Common myeloid progenitor, CD34-positive (primary cell): ENCODE measurements around the gene IQCH.

Experiments used
- CTCF ChIA-PET: fragments of 350-600 bp; sonication (Branson Sonifier 250); formaldehyde crosslinking; loops from one replicate; lab custom pipeline; 2021; ENCODE audit warnings: antibody characterized with exemption; lab: Charles Lee
- POLR2A ChIA-PET: fragments of 350-600 bp; sonication (Branson Sonifier 250); formaldehyde crosslinking; loops from one replicate; lab custom pipeline; 2021; ENCODE audit warnings: antibody characterized with exemption; lab: Charles Lee
- DNase-seq, 3 donors: peaks; one replicate each; pipeline versions ENCODE4 v3.0.0 to v3.0.0-alpha.2; 2013
- H3K27ac ChIP-seq, 2 experiments: 1 replicate in 1 of 2; 2 replicates in 1 of 2; pipeline ENCODE4 v1.7.0; 2013; ENCODE audit warnings: inconsistent platforms in 2 of 2, low read length in 2 of 2, mild to moderate bottlenecking in 2 of 2, low read depth in 1 of 2, moderate library complexity in 1 of 2; ENCODE audit not compliant: severe bottlenecking in 2 of 2, insufficient read depth in 1 of 2, poor library complexity in 1 of 2
- H3K27me3 ChIP-seq, 5 experiments: replicated peaks in 2 of 5; 1 replicate in 3 of 5; 2 replicates in 2 of 5; pipeline versions ENCODE4 v1.6.1 to v1.7.0; 2013; ENCODE audit warnings: low read length in 4 of 5, mild to moderate bottlenecking in 2 of 5, moderate library complexity in 2 of 5, inconsistent platforms in 1 of 5; ENCODE audit not compliant: insufficient read depth in 5 of 5, control insufficient read depth in 4 of 5
- H3K36me3 ChIP-seq, 4 experiments: 1 replicate in 2 of 4; 2 replicates in 2 of 4; pipeline versions ENCODE4 v1.6.1 to v1.7.0; 2013; ENCODE audit warnings: low read length in 3 of 4, control low read depth in 1 of 4, mild to moderate bottlenecking in 1 of 4; ENCODE audit not compliant: control insufficient read depth in 4 of 4, insufficient read depth in 4 of 4
- H3K4me1 ChIP-seq, 4 experiments: 1 replicate in 3 of 4; 2 replicates in 1 of 4; pipeline versions ENCODE4 v1.6.1 to v1.7.1; 2013; ENCODE audit warnings: low read length in 3 of 4, mild to moderate bottlenecking in 3 of 4, control low read depth in 1 of 4, inconsistent platforms in 1 of 4, moderate library complexity in 1 of 4; ENCODE audit not compliant: control insufficient read depth in 4 of 4, insufficient read depth in 4 of 4; ENCODE audit errors: control extremely low read depth in 1 of 4
- H3K4me3 ChIP-seq, 7 experiments: 1 replicate in 4 of 7; 2 replicates in 3 of 7; pipeline versions ENCODE4 v1.5.1 to v1.7.0; 2013; ENCODE audit warnings: mild to moderate bottlenecking in 7 of 7, low read length in 6 of 7, moderate library complexity in 6 of 7, inconsistent platforms in 2 of 7, low read depth in 2 of 7, control low read depth in 1 of 7; ENCODE audit not compliant: insufficient read depth in 4 of 7, control insufficient read depth in 1 of 7; ENCODE audit errors: extremely low read depth in 1 of 7
- H3K9me3 ChIP-seq, 5 experiments: 1 replicate in 4 of 5; 2 replicates in 1 of 5; pipeline versions ENCODE4 v1.6.1 to v1.7.1; 2013; ENCODE audit warnings: low read length in 4 of 5, mild to moderate bottlenecking in 2 of 5, inconsistent platforms in 1 of 5, low read depth in 1 of 5, moderate library complexity in 1 of 5; ENCODE audit not compliant: control insufficient read depth in 4 of 5, insufficient read depth in 2 of 5; ENCODE audit errors: control extremely low read depth in 1 of 5
- WGBS: methylation state at CpG from one replicate; pipeline ENCODE4 v1.1.5; 2013; ENCODE audit not compliant: insufficient coverage; 5-methylcytosine and 5-hydroxymethylcytosine counted together

The IQCH gene

GRCh38 chr15:67327737-67328136, 73.2 kb downstream of the IQCH start:
- Histone ChIP-seq H3K27me3 (no peaks in the 10 kb centered on the region), H3K4me3 (no peak overlapping the region), H3K36me3 (no peaks in the 10 kb centered on the region), H3K27ac (no peak overlapping the region), H3K9me3 (peaks cover 0 to 9% (median 4%) of the 10 kb centered on the region in 5 experiments), H3K4me1 (no peaks in the 10 kb centered on the region)
- ChIA-PET POLR2A (no interaction called here), CTCF (no interaction called here)
- no peak for DNase-seq

- CTCF ChIA-PET = no interaction called here
- Histone ChIP-seq H3K4me1 (no peaks in the 10 kb centered on the region), H3K4me3 (no peak overlapping the region), H3K27ac (no peak overlapping the region), H3K36me3 (no peaks in the 10 kb centered on the region), H3K27me3 (no peaks in the 10 kb centered on the region), H3K9me3 (peaks cover 0 to 9% (median 2%) of the 10 kb centered on the region in 5 experiments)
- WGBS = 90% methylated on average over 4 of the region's 4 CpGs
- no peak for DNase-seq
- POLR2A ChIA-PET = no interaction called here
Measured at GRCh38 chr15:67329984-67330733, 75.6 kb downstream of the IQCH start.

- CTCF ChIA-PET = no interaction called here
Measured at GRCh38 chr15:67331676-67332075, 77.1 kb downstream of the IQCH start.

GRCh38 chr15:67335026-67335425, 80.4 kb downstream of the IQCH start:
- POLR2A ChIA-PET = no interaction called here
- CTCF ChIA-PET = interaction anchor here (1.1 to 1.4 kb wide), 2 partner anchors 14 to 18 kb away, joined by 3 read pairs; no protein-coding TSS in a partner anchor
- H3K27ac ChIP-seq = no peak overlapping the region
- H3K9me3 ChIP-seq = no peaks in the 10 kb centered on the region
- WGBS = 100% methylated on average over 3 of the region's 4 CpGs
- no peak for DNase-seq
- no peaks in the 10 kb centered on the region for H3K4me1 ChIP-seq
- no peaks in the 10 kb centered on the region for H3K36me3 ChIP-seq
- H3K4me3 ChIP-seq = no peak overlapping the region
- H3K27me3 ChIP-seq = no peaks in the 10 kb centered on the region

More at GRCh38 chr15:67331676-67332075, 77.1 kb downstream of the IQCH start:
- Histone ChIP-seq H3K9me3 (peaks cover 0 to 9% (median 2%) of the 10 kb centered on the region in 5 experiments), H3K4me1 (no peaks in the 10 kb centered on the region), H3K27me3 (no peaks in the 10 kb centered on the region), H3K36me3 (no peaks in the 10 kb centered on the region), H3K4me3 (no peak overlapping the region), H3K27ac (no peak overlapping the region)
- no peak for DNase-seq
- POLR2A ChIA-PET = no interaction called here
- WGBS = 100% methylated on average over 1 of the region's 1 CpG

GRCh38 chr15:67335534-67336222, 81.1 kb downstream of the IQCH start:
- H3K27ac ChIP-seq = no peak overlapping the region
- H3K4me1 ChIP-seq = no peaks in the 10 kb centered on the region
- ChIA-PET POLR2A (no interaction called here), CTCF (no interaction called here)
- 100% methylated on average over 1 of the region's 2 CpGs for WGBS
- H3K9me3 ChIP-seq = no peaks in the 10 kb centered on the region
- DNase-seq = no peak
- H3K36me3 ChIP-seq = no peaks in the 10 kb centered on the region
- no peaks in the 10 kb centered on the region for H3K27me3 ChIP-seq
- H3K4me3 ChIP-seq = no peak overlapping the region

- H3K27me3 ChIP-seq = no peaks in the 10 kb centered on the region
- H3K9me3 ChIP-seq = peaks cover 0 to 6% (median 5%) of the 10 kb centered on the region in 5 experiments
- peak in 2 of 3 donors; percentile 3 to 10 for DNase-seq
- 84% methylated on average over 2 of the region's 4 CpGs for WGBS
- ChIA-PET CTCF (no interaction called here), POLR2A (no interaction called here)
- H3K4me3 ChIP-seq = no peak overlapping the region
- peaks cover 0 to 2% (median 0%) of the 10 kb centered on the region in 4 experiments for H3K36me3 ChIP-seq
- H3K4me1 ChIP-seq = no peaks in the 10 kb centered on the region
- H3K27ac ChIP-seq = no peak overlapping the region
Measured at GRCh38 chr15:67340630-67341029, 86.0 kb downstream of the IQCH start.

GRCh38 chr15:67341539-67341938, 87.0 kb downstream of the IQCH start:
- no peaks in the 10 kb centered on the region for H3K4me1 ChIP-seq
- POLR2A ChIA-PET = no interaction called here

More at GRCh38 chr15:67341539-67341938, 87.0 kb downstream of the IQCH start:
- no peak overlapping the region for H3K4me3 ChIP-seq
- H3K27ac ChIP-seq = no peak overlapping the region
- DNase-seq = no peak
- H3K9me3 ChIP-seq = peaks cover 0 to 10% (median 5%) of the 10 kb centered on the region in 5 experiments
- H3K36me3 ChIP-seq = peaks cover 0 to 2% (median 0%) of the 10 kb centered on the region in 4 experiments
- WGBS = no CpG with 5 or more reads among the region's 2 CpGs
- CTCF ChIA-PET = no interaction called here
- no peaks in the 10 kb centered on the region for H3K27me3 ChIP-seq
